ENCODE data around the gene SLIT3.

- no peak for TF ChIP-seq FOXM1 (IDR thresholded peaks at IDR 0.05; ENCODE audit: low read depth, low read length)
- TF ChIP-seq SMC3 (IDR thresholded peaks at IDR 0.05; ENCODE audit: borderline replicate concordance, low read length) = no peak
- no peak for TF ChIP-seq CREM (IDR thresholded peaks at IDR 0.05; ENCODE audit: low read depth)
- TF ChIP-seq PBX3 (IDR thresholded peaks at IDR 0.05; ENCODE audit: insufficient replicate concordance, low read depth, low read length) = no peak
- no peak for TF ChIP-seq ATF3 (IDR thresholded peaks at IDR 0.05; ENCODE audit: borderline replicate concordance, extremely low read depth, low read depth, low read length)
- no peak for TF ChIP-seq CTCF (IDR thresholded peaks at IDR 0.05 in 2 of 3, conservative IDR thresholded peaks at IDR 0.05 in 1 of 3; ENCODE audit: control insufficient read depth in 2 of 3, extremely low read depth in 1 of 3, insufficient read depth in 1 of 3, low read depth in 3 of 3, low read length in 3 of 3)
- no peak for TF ChIP-seq SMAD5 (IDR thresholded peaks at IDR 0.05; ENCODE audit: low read depth)
- TF ChIP-seq SUPT20H (IDR thresholded peaks at IDR 0.05; ENCODE audit: borderline replicate concordance, control insufficient read depth, low read depth, low read length) = no peak
- TF ChIP-seq MXI1 (IDR thresholded peaks at IDR 0.05; ENCODE audit: low read depth, low read length) = no peak
- no peak for TF ChIP-seq SUZ12 (IDR thresholded peaks at IDR 0.05; ENCODE audit: unreplicated experiment)
- TF ChIP-seq ELK1 (IDR thresholded peaks at IDR 0.05; ENCODE audit: low read depth, low read length) = no peak
- no peak for TF ChIP-seq POLR2A (IDR thresholded peaks at IDR 0.05; ENCODE audit: low read depth, low read length)
- TF ChIP-seq EP300 (IDR thresholded peaks at IDR 0.05; ENCODE audit: borderline replicate concordance in 1 of 2, control insufficient read depth in 1 of 2, low read depth in 2 of 2, low read length in 2 of 2) = no peak
- TF ChIP-seq USF1 (IDR thresholded peaks at IDR 0.05; ENCODE audit: borderline replicate concordance, extremely low read length, insufficient read depth, low read depth, low read length) = no peak
These were observed 512.2 kb downstream of the SLIT3 start for GRCh38 chr5:168788786-168789185.
